Loucy (cell line): ENCODE data around the gene RAD51B.
"Not testable (repeated sequence)": the region's sequence is repeated elsewhere in the genome, so short reads cannot be mapped to it uniquely, and the experiment has no call there.

Experiments
- H2AFZ ChIP-seq: fragments of 200-600 bp; sonication (generic); 2 replicates; pipeline ENCODE4 v1.6.0; 2016; ENCODE audit warnings: antibody characterized with exemption, mild to moderate bottlenecking, low read length, moderate library complexity
- H3F3A ChIP-seq: fragments of 200-600 bp; 2 replicates; pipeline ENCODE4 v1.6.0; 2016; ENCODE audit warnings: antibody characterized with exemption, low read depth, mild to moderate bottlenecking
- H3K27me3 ChIP-seq: fragments of 200-600 bp; sonication (generic); 2 replicates; pipeline ENCODE4 v1.6.1; 2014; ENCODE audit warnings: low read length, mild to moderate bottlenecking; ENCODE audit not compliant: insufficient read depth, poor library complexity, severe bottlenecking
- H3K36me3 ChIP-seq: fragments of 200-600 bp; sonication (generic); 2 replicates; pipeline ENCODE4 v1.6.1; 2016; ENCODE audit warnings: low read length; ENCODE audit not compliant: insufficient read depth
- H3K4me1 ChIP-seq: fragments of 200-600 bp; sonication (generic); 2 replicates; pipeline ENCODE4 v1.5.1; 2014; ENCODE audit warnings: low read length, mild to moderate bottlenecking; ENCODE audit not compliant: insufficient read depth, poor library complexity, severe bottlenecking
- H3K4me2 ChIP-seq: fragments of 200-600 bp; sonication (generic); 2 replicates; pipeline ENCODE4 v1.6.0; 2014; ENCODE audit warnings: antibody characterized with exemption, low read length, low read depth, mild to moderate bottlenecking; ENCODE audit not compliant: poor library complexity, severe bottlenecking
- H3K4me3 ChIP-seq: fragments of 200-600 bp; sonication (generic); 2 replicates; pipeline ENCODE4 v1.5.1; 2014; ENCODE audit warnings: low read length, mild to moderate bottlenecking, mixed read lengths; ENCODE audit not compliant: poor library complexity, severe bottlenecking
- H3K79me2 ChIP-seq: fragments of 200-600 bp; sonication (generic); 2 replicates; pipeline ENCODE4 v1.6.1; 2014; ENCODE audit warnings: low read length; ENCODE audit not compliant: insufficient read depth
- H3K9ac ChIP-seq: fragments of 200-600 bp; sonication (generic); 2 replicates; pipeline ENCODE4 v1.6.0; 2014; ENCODE audit warnings: mild to moderate bottlenecking, low read depth, low read length, moderate library complexity; ENCODE audit not compliant: poor library complexity, severe bottlenecking
- H3K9me2 ChIP-seq: fragments of 200-600 bp; sonication (generic); replicated peaks from 2 replicates; pipeline ENCODE4 v1.6.1; 2016; ENCODE audit warnings: low read depth, low read length, mixed read lengths
- H3K9me3 ChIP-seq: fragments of 200-600 bp; sonication (generic); 2 replicates; pipeline ENCODE4 v1.6.1; 2014; ENCODE audit warnings: mild to moderate bottlenecking, antibody characterized with exemption, low read length, low read depth; ENCODE audit not compliant: insufficient read depth
- H4K20me1 ChIP-seq: fragments of 200-600 bp; sonication (generic); 2 replicates; pipeline ENCODE4 v1.6.0; 2014; ENCODE audit warnings: antibody characterized with exemption, low read length, mild to moderate bottlenecking; ENCODE audit not compliant: insufficient read depth, poor library complexity, severe bottlenecking
- CTCF ChIP-seq: fragments of 200-600 bp; sonication (generic); conservative IDR thresholded peaks from 2 replicates; pipeline ENCODE4 v1.5.1; 2014; ENCODE audit warnings: mild to moderate bottlenecking, antibody characterized with exemption, low read length
- EZH2phosphoT487 ChIP-seq: fragments of 200-600 bp; IDR thresholded peaks from 2 replicates; pipeline ENCODE4 v1.6.1; 2018; ENCODE audit warnings: antibody characterized with exemption, mild to moderate bottlenecking, moderate library complexity, borderline replicate concordance

RAD51B gene

GRCh38 chr14:68042586-68043210, 223.1 kb downstream of the RAD51B start:
- Histone ChIP-seq H3K36me3 (no peaks in the 10 kb centered on the region; the same call in 1 of the 2 replicates), H3F3A (no peaks in the 10 kb centered on the region), H3K4me3 (no peak overlapping the region), H3K9me2 (no peaks in the 10 kb centered on the region), H2AFZ (no peak overlapping the region), H3K27me3 (no peaks in the 10 kb centered on the region), H3K4me2 (no peak overlapping the region), H3K79me2 (no peaks in the 10 kb centered on the region), H4K20me1 (no peaks in the 10 kb centered on the region), H3K9ac (no peak overlapping the region), H3K9me3 (no peaks in the 10 kb centered on the region), H3K4me1 (peaks cover 7% of the 10 kb centered on the region)
- TF ChIP-seq EZH2phosphoT487 (no peak), CTCF (no peak)

- H2AFZ ChIP-seq: no peak overlapping the region
- no peaks in the 10 kb centered on the region for H3F3A ChIP-seq
- H4K20me1 ChIP-seq: no peaks in the 10 kb centered on the region
- no peaks in the 10 kb centered on the region; the same call in 1 of the 2 replicates for H3K36me3 ChIP-seq
- no peak overlapping the region for H3K4me2 ChIP-seq
- no peaks in the 10 kb centered on the region for H3K9me2 ChIP-seq
- no peaks in the 10 kb centered on the region for H3K9me3 ChIP-seq
- peaks cover 7% of the 10 kb centered on the region for H3K4me1 ChIP-seq
- no peak for TF ChIP-seq EZH2phosphoT487
- no peak for TF ChIP-seq CTCF
- no peaks in the 10 kb centered on the region for H3K27me3 ChIP-seq
- no peak overlapping the region for H3K9ac ChIP-seq
- no peak overlapping the region for H3K4me3 ChIP-seq
- no peaks in the 10 kb centered on the region for H3K79me2 ChIP-seq
Observed at GRCh38 chr14:68043752-68044151, 224.2 kb downstream of the RAD51B start.

- no peaks in the 10 kb centered on the region for H3F3A ChIP-seq
- H3K4me1 ChIP-seq: no peaks in the 10 kb centered on the region
- H3K9ac ChIP-seq: no peak overlapping the region
Observed at GRCh38 chr14:68047906-68048305, 228.3 kb downstream of the RAD51B start.

GRCh38 chr14:68048815-68049214, 229.2 kb downstream of the RAD51B start:
- not testable (repeated sequence) for H3K27me3 ChIP-seq, H4K20me1 ChIP-seq, H3K4me1 ChIP-seq, H3K4me3 ChIP-seq, H3K79me2 ChIP-seq, H3F3A ChIP-seq, H3K9ac ChIP-seq, H3K9me3 ChIP-seq, H3K4me2 ChIP-seq, H3K9me2 ChIP-seq, H2AFZ ChIP-seq, H3K36me3 ChIP-seq

More at GRCh38 chr14:68047906-68048305, 228.3 kb downstream of the RAD51B start:
- no peaks in the 10 kb centered on the region for H3K27me3 ChIP-seq
- H3K4me3 ChIP-seq: no peak overlapping the region
- H3K9me2 ChIP-seq: no peaks in the 10 kb centered on the region
- no peaks in the 10 kb centered on the region for H3K36me3 ChIP-seq
- TF ChIP-seq EZH2phosphoT487 (no peak), CTCF (no peak)
- H3K9me3 ChIP-seq: no peaks in the 10 kb centered on the region
- no peak overlapping the region for H2AFZ ChIP-seq
- H3K79me2 ChIP-seq: no peaks in the 10 kb centered on the region
- no peak overlapping the region for H3K4me2 ChIP-seq
- no peaks in the 10 kb centered on the region for H4K20me1 ChIP-seq
